MCF 10A (cell line): ENCODE measurements around the gene HOOK1. TPM values are rescaled to one million over a fixed set of nuclear protein-coding genes. Genes with fewer than 3 reads are reported as not detected.
"Not testable (repeated sequence)": the region's sequence is repeated elsewhere in the genome, so short reads cannot be mapped to it uniquely, and the experiment has no call there.

Experiments used
- BruUV-seq: library from RNA; stranded (reverse); fragments of 400-500 nt; replicated peaks from 2 replicates; lab custom pipeline; 2021; lab: Mats Ljungman, UMichigan
- CTCF ChIA-PET: fragments of 300-600 bp; sonication (Branson Sonifier 250); formaldehyde crosslinking; extraction: SDS; loops from one replicate; lab custom pipeline; 2021; ENCODE audit warnings: antibody characterized with exemption, inconsistent platforms; lab: Yijun Ruan, JAX
- POLR2A ChIA-PET: fragments of 300-600, 350-650 bp; sonication (Branson Sonifier 250); formaldehyde crosslinking; extraction: SDS; loops from one replicate; lab custom pipeline; 2020; ENCODE audit warnings: antibody characterized with exemption, inconsistent platforms; lab: Yijun Ruan, JAX
- DNase-seq: peaks from one replicate; pipeline ENCODE4 v3.0.0-alpha.2; 2018; ENCODE audit not compliant: unreplicated experiment
- H3K27ac Mint-ChIP-seq: one replicate; pipeline ENCODE4 v1.8.0; 2022; ENCODE audit warnings: mild to moderate bottlenecking, low read depth, mixed read lengths; ENCODE audit not compliant: unreplicated experiment
- H3K27me3 Mint-ChIP-seq: one replicate; pipeline ENCODE4 v1.8.0; 2022; ENCODE audit warnings: mixed read lengths; ENCODE audit not compliant: insufficient read depth, unreplicated experiment
- H3K36me3 Mint-ChIP-seq: one replicate; pipeline ENCODE4 v1.8.0; 2022; ENCODE audit warnings: mild to moderate bottlenecking, moderate library complexity, mixed read lengths; ENCODE audit not compliant: insufficient read depth, unreplicated experiment
- H3K4me1 Mint-ChIP-seq: one replicate; pipeline ENCODE4 v1.8.0; 2022; ENCODE audit warnings: mixed read lengths; ENCODE audit not compliant: insufficient read depth, unreplicated experiment
- H3K4me3 Mint-ChIP-seq: one replicate; pipeline ENCODE4 v1.8.0; 2022; ENCODE audit warnings: mild to moderate bottlenecking, moderate library complexity, mixed read lengths; ENCODE audit not compliant: unreplicated experiment
- H3K9me3 Mint-ChIP-seq: one replicate; pipeline ENCODE4 v1.8.0; 2022; ENCODE audit warnings: mixed read lengths; ENCODE audit not compliant: unreplicated experiment
- CTCF ChIP-seq: fragments of 200-600 bp; IDR thresholded peaks from one replicate; pipeline ENCODE4 v1.8.0; 2022; ENCODE audit warnings: antibody characterized with exemption, mild to moderate bottlenecking; ENCODE audit not compliant: unreplicated experiment
- intact Hi-C: fragments of 100-400 bp; cut with micrococcal nuclease; formaldehyde crosslinking; loops from 2 replicates; pipeline ENCODE4 v1.14.1; 2022
- total RNA-seq: library from RNA; stranded (reverse); gene quantifications from 2 replicates; pipeline ENCODE4 v1.2.3, GENCODE V29; 2022

The HOOK1 gene
- total RNA-seq, 1 experiment from 2014 or later = 25.0 TPM

GRCh38 chr1:59906931-59907330, 92.2 kb downstream of the HOOK1 start:
- CTCF ChIA-PET = interaction anchor here (0.5 to 2.4 kb wide), 4 partner anchors 26 to 64 kb away, joined by 3 to 10 read pairs (median 4); no protein-coding TSS in a partner anchor
- no peaks in the 10 kb centered on the region for H3K9me3 Mint-ChIP-seq
- peaks cover 6% of the 10 kb centered on the region for H3K4me1 Mint-ChIP-seq
- POLR2A ChIA-PET = no interaction called here
- no peak for TF ChIP-seq CTCF
- no peaks in the 10 kb centered on the region for H3K36me3 Mint-ChIP-seq
- BruUV-seq = no TSS peak
- H3K27me3 Mint-ChIP-seq = peaks cover 5% of the 10 kb centered on the region
- intact Hi-C loops = no loop called here
- H3K27ac Mint-ChIP-seq = no peak overlapping the region
- no peak for DNase-seq
- no peak overlapping the region for H3K4me3 Mint-ChIP-seq

- Mint-ChIP-seq H3K4me3 (no peak overlapping the region), H3K27ac (no peak overlapping the region), H3K36me3 (no peaks in the 10 kb centered on the region), H3K4me1 (peaks cover 4% of the 10 kb centered on the region), H3K27me3 (no peaks in the 10 kb centered on the region), H3K9me3 (no peaks in the 10 kb centered on the region)
- ChIA-PET CTCF (interaction anchor here (1.5 to 2.4 kb wide), 2 partner anchors 27 to 39 kb away, joined by 5 to 10 read pairs; no protein-coding TSS in a partner anchor), POLR2A (no interaction called here)
- DNase-seq = no peak
- no peak for TF ChIP-seq CTCF
- BruUV-seq = no TSS peak
- intact Hi-C loops = no loop called here
These were observed 93.3 kb downstream of the HOOK1 start for GRCh38 chr1:59908084-59908483.

GRCh38 chr1:59908682-59909081, 93.9 kb downstream of the HOOK1 start:
- Mint-ChIP-seq H3K4me1 (no peaks in the 10 kb centered on the region), H3K27me3 (no peaks in the 10 kb centered on the region), H3K27ac (no peak overlapping the region), H3K4me3 (no peak overlapping the region), H3K9me3 (no peaks in the 10 kb centered on the region), H3K36me3 (no peaks in the 10 kb centered on the region)
- no peak for TF ChIP-seq CTCF
- no peak for DNase-seq
- BruUV-seq = no TSS peak
- ChIA-PET CTCF (interaction anchor here (1.5 to 2.7 kb wide), 2 partner anchors 28 to 38 kb away, joined by 5 to 11 read pairs; no protein-coding TSS in a partner anchor), POLR2A (no interaction called here)
- intact Hi-C loops = no loop called here

GRCh38 chr1:59914791-59915286, 100.1 kb downstream of the HOOK1 start:
- H3K4me3 Mint-ChIP-seq, intact Hi-C loops, H3K27ac Mint-ChIP-seq, H3K4me1 Mint-ChIP-seq, POLR2A ChIA-PET, H3K9me3 Mint-ChIP-seq, DNase-seq, BruUV-seq, H3K36me3 Mint-ChIP-seq: not testable (repeated sequence)
- CTCF ChIA-PET = interaction anchor here (1.7 kb wide), 1 partner anchor 33 kb away, joined by 5 read pairs; no protein-coding TSS in a partner anchor
- H3K27me3 Mint-ChIP-seq = peaks cover 30% of the 10 kb centered on the region
